Measurements from ENCODE around the gene ULK4.

Gene ULK4

DNA sequence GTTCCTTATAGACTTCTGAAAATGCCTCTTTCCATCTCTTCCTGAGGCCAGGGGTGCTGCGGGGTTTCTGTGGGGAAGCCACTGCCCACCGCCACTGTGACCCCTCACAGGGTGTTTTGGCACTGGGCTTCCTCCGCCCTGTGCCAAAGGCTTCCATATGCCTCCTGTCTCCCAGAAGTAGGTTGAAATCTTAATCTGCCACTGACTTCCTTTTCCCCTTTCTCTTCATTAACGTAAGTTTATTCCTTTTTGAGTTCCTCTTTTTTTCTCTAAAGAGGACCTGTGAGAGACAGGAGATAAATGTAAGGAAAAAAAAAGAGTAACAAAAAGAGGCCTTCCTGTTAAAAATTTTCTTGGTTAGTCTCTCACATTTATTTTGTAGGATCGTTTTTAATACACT is 542.1 kb downstream of the ULK4 start:
- no peak for DNase-seq

DNA sequence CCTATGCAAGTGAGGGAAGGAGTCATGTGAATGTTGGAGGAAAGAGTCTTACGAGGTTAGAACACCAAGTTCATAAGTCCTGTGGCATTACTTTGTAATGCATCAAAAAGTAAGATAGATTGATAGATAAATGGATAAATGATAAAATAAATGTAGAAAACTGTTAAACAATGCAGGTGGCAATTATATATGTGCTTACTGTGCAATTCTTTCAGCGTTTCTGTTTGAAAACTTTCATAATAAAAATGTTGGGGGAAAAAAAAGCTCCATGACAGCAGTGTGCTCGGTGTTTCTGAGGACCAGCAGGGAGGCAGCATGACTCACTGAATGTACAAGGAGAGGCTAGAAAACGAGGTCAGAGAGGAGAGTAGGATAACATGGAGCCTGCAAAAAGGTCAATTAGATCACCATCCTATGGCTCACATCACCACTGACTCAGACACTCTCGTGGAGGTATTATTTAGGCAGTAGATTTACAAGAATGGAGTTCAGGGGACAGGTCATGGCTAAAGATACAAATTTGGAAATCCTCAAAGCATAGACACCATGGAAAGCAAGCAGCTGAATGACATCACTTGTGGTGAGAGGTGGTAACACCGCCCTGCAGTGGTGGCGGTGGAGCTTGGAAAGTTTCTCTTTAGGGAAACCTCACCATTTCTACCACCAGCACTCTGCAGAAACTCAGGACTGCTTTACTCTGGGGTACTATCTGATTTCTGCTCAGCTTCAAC is 542.8 kb downstream of the ULK4 start:
- DNase-seq: peak; percentile 2

DNA sequence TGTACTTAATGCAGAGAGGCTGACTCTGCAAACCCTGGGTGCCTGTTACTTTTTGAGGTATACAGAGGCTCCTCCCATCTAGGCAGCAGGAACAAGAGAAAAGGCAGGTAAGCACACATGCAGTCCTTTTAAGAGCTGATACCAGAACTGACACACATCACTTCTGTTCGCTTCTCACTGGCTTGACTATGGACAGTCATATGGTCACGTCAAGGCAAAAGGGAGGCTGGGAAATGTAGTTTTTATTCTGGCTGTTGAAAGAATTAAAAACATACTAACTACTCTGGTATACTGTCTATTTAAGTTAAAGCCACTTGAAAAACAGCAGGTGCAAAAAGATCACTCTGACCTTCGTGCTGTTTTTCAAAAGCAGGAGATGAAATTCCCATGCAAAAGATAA is 544.3 kb downstream of the ULK4 start:
- DNase-seq: no peak

DNA sequence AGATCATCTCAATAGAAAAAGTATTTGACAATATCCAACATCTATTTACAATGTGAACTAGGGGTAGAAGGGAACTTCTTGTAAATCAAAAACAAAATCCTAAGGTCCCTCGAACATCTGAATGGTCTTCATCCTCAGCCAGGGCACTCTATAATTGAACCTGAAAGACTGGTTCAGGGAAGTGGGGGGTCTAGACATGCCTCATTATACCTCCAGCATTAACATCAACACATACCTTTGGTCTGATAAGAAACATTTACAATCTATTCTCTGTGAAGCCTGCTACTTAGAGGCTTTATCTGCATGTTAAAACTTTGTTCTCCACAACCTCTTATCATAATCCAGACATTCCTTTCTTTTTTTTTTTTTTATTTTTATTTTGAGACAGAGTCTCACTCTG is 550.8 kb downstream of the ULK4 start:
- no peak for DNase-seq

DNA sequence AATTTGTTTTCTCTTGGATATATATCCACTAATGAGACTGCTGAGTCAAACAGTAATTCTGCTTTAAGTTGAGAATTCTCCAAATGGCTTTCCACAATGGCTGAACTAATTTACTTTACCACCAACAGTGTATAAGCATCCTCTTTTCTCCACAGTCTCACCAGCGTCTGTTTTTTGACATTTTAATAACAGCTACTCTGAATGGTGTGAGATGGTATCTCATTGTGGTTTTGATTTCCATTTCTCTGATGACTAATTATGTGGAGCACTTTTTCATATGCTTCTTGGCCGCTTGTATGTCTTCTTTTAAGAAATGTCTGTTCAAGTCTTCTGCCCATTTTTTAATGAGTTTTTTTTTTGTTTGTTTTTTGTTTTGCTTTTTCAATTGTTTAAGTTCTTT is 556.4 kb downstream of the ULK4 start:
- peak; percentile 53 for DNase-seq

DNA sequence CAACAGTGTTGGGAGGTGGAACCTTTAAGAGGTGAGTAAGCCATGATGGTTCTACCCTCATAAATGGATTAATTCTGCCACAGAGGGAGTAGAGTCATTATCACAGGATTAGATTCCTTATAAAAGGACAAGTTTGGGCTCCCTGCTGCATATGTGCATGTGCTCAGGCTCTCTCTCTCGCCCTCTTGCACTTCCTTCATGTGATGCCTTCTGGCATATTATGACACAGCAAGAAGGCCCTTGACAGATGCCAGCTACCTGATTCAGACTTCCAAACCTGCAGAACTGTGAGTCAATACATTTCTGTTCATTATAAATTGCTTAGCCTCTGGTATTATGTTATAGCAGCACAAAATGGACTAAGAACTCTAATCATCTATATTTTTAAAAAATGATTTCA is 557.3 kb downstream of the ULK4 start:
- DNase-seq: peak; percentile 1

DNA sequence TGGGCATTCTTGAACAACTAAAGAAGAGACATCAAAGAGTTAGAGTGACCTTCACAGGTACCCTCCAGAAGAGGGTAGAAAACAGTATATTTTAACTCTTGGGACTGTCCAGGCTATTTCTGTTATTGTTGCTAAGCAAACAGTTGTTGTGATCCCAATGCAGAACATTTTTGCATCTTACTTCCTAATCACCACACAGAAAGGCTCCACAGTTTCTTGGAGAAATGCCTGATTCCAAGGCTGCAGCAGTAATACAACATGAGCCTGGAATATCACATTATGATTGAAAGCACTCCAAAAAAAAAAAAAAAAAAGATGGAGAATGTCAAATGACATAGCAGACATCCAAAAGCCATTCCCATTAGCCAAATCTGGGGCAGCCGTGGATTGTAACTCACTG is 567.0 kb downstream of the ULK4 start:
- DNase-seq: no peak

DNA sequence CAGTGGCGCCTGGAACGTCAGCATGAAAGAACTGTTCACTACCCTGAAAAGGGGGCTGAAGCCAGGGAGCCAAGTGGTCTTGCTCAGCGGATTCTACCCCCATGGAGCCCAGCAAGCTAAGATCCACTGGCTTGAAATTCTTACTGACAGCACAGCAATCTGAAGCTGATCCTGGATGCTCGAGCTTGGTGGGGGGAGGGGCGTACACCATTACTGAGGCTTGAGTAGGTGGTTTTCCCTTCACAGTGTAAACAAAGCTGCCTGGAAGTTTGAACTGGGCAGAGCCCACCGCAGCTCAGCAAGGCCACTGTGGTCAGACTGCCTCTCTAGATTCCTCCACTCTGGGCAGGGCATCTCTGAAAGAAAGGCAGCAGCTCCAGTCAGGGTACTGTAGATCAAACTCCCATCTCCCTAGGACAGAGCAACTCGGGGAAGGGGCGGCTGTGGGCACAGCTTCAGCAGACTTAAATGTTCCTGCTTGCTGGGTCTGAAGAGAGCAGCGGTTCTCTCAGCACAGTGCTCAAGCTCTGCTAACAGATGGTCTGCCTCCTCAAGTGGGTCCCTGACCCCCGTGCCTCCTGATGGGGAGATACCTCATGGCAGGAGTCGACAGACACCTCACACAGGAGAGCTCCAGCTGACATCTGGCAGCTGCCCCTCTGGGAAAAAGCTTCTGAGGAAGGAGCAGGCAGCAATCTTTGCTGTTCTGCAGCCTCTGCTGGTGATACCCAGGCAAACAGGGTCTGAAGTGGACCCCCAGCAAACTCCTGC is 591.0 kb downstream of the ULK4 start:
- peak; percentile 60 for DNase-seq

DNA sequence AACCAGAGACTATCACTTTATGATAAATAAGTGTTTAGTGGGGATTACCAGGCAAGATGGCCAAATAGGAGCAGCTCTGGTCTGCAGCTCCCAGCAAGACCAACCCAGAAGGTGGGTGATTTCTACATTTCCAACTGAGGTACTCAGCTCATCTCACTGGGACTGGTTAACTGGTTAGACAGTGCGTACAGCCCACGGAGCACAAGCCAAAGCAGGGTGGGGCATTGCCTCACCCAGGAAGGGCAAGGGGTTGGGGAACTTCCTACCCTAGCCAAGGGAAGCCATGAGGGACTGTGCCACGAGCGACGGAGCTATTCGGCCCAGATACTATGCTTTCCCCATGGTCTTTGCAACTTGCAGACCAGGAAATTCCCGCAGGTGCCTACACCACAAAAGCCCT is 591.6 kb downstream of the ULK4 start:
- no peak for DNase-seq

DNA sequence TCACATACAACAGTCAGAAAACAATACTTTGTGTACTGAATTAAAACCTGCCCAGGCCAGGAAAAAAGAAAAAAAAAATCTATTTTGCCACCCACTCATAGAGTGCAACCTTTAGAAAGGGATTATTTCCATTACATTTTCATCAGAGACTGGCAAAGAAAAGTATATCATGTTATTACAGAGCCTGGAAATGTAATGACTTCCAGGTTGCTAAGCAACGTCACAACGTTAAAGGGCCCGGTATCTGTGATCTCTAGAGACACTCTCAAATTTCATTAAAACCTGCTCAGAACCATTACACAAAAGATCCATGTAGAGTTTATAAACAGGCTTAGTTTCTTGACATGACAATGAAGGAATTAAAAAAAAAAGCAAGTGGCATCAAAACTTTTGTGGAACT is 592.1 kb downstream of the ULK4 start:
- peak; percentile 51 for DNase-seq

DNA sequence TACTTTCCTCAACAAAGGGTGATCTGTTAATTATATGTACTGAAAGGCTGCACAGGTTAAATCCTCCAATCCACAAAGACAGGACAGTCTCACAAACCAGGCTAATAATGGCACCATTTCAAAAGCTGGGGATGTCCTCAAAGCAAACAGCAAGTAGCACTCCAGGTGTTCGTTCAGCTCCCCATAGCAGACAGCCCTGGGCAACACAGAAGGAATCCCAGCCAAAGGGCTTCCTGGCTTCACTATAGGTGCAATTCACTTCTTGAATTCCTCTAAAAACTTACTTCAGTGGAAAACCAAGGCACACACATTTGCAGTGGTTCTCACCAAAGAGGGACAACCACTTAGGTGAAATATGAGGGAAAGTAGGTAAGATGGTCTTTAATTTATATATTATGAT is 595.9 kb downstream of the ULK4 start:
- DNase-seq: peak; percentile 90

DNA sequence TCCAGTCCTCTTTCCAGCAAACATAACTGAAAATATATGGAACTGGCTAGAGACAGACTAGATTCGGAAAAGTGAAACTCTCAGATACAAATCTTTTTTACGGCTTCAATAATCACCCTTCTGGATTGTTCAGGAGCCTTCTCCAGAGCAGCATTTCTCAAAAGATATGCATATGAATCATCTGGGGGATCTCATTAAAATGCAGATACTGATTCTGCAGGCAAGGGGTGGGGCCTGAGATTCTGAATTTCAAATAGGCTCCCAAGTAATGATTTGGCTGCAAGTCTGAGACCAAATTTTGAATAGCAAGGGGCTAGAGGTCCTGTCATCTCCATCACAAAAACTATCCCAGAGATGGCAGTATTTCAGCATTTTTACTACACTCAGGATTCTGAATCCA is 597.2 kb downstream of the ULK4 start:
- peak; percentile 16 for DNase-seq

DNA sequence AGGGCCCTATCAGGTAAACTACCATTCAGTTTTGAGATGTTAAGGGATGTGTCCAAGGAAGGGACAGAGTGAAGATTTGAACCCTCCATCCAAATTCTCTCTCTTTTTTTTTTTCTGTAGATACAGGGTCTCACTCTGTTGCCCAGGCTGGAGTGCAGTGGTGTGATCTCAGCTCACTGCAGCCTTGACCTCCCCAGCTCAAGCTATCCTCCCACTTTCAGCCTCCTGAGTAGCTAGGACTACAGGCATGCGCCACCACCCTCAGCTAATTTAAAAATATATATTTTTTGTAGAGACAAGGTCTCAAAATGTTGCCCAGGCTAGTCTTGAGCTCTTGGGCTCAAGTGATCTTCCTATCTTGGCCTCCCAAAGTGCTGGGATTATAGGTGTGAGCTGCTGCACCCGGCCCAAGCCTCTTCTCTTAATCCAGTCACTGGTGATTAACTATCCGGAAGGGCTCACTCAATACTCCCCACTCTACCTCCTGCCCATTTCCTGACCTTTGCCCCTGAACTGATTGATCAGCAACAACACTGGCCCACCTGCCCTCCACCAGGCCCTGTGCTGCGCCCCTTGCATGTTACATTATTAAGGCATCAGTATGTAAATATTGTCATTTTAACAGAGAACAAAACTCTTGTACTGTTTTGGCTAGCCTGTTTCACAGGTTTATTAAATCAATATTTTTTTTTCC is 597.9 kb downstream of the ULK4 start:
- peak; percentile 12 for DNase-seq

DNA sequence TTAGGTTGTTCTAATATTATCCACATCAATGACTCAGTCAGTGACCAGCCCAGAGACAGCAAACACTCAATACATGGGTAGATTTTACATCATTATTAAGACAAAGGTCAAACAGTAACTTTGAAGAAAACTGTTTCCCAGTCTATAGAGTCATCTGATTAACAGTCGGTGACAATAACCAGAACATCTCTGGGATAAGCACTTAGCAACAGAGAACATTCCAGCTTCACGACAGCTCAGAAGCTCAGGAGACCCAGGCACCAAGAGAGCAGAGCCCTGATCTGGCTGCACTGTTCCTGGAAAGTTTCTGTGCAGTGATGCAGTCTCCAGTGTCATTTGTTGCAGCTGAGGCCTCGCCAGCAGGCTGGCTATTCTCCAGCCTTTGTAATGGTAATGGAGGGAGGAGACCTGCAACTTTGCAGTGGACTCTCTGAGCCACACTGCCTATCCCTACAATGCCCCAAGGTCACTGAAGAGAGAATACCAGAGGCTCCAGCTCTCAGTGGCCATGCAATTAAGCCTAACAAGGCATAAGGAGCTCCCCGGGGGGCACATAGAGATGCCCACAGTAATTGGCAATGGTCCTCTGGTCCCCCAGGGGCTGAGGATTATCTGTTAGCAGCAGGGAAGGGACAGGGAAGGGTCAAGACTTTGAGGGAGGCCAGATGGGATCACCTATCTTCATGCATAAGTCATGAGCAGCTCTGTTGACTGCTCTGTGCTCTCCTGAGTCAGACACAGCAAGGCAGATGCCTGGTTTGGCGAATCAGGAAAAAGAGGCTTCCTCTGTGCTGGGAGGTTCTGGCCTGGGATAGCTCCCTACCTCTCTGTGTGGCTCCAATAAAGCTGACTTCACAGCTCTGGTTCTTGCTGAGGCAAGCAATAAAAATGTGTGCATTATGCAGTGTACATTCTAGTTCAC is 599.0 kb downstream of the ULK4 start:
- DNase-seq: peak; percentile 91

DNA sequence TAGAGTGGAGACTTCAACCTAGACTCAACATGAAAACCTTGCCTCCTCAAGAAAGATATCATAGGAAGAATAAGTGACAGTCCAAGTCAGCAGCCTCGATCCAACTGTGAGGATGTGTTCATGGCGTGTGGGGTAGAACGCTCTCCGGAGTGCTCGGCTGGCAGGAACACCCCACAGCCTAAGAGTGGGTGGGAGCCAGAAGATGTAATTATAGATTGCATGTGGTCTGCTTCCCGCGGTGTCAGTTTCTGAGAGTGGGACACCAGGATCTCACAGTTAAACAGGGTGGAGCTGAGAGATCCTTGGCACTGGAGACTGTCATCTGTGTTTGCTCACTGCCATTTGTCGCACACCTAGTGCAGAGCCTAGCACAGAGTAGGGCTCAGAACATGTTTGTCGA is 604.6 kb downstream of the ULK4 start:
- peak; percentile 72 for DNase-seq

DNA sequence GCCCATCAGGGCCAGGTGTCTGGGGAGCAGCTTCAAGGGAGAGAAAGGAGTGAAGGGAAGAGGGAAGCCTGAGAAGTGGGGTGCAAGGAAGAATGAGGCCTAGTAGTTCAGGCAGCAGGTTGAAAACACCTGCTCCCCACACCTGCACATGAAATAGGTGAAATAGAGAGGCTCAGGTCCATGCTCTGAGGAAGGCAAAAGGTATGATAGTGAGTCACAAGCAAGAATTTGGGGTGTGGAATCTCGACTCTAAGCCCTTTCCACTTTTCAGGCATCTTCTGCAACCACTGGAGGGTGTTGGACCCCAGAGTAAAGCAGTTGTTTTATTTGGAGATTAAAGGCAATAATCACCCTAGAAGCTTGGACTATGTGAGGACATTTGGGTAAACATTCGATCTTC is 605.1 kb downstream of the ULK4 start:
- DNase-seq: no peak

DNA sequence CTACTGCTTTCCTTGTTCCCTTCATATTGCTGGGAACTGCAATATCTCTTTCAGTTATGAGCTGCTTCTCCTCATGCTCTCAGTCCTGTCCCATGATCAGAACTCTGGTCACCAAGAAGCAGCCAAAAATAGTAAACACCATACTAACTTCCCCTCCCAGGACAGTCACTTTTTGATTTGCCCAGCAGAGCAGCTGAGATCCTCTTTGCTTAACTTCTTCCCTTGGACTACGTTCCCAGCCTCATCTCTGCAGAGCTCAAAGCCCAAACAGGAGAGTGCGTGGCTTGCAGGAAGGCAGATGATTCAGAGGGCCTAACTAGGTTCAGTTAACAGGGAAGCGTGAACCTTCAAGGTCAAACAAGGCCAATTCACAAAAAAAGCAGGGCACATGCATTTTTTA is 609.4 kb downstream of the ULK4 start:
- no peak for DNase-seq

DNA sequence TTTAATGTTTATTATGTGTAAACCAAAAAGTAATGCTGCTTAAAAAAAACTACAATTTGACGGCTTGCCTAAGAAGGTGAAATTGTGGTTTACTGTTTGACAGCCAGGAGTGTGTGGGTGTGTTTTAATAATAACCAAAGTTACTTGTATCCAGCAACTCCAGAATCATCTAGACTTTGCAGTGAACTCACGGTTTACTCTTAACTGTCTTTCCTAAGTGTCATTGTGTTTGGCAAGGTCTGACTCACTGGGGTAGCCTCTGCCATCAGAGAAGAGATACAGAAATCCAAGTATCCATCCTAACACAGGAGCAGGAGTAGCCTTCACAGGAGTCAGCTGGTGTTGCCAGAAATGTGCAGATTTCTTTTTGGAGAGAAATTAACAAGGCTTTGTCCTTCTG is 611.5 kb downstream of the ULK4 start:
- no peak for DNase-seq

DNA sequence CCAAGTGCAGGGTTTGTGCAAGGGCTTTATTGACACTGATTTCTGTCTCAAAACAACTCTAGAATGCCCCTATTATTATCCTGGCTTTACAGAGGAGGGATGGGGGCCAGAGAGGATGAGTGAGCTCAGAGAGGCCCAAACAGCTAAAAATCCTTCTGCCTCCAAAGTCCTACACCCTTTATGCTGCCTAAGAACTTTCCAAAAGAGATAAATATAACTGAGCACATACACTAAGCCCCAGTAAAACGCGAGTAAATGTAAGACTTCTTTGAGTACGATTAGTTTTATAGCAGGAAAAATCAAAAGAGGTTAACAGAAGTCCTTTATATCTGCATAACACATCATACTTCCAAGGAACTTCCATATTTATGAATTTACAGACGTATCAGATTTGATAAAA is 613.5 kb downstream of the ULK4 start:
- no peak for DNase-seq

DNA sequence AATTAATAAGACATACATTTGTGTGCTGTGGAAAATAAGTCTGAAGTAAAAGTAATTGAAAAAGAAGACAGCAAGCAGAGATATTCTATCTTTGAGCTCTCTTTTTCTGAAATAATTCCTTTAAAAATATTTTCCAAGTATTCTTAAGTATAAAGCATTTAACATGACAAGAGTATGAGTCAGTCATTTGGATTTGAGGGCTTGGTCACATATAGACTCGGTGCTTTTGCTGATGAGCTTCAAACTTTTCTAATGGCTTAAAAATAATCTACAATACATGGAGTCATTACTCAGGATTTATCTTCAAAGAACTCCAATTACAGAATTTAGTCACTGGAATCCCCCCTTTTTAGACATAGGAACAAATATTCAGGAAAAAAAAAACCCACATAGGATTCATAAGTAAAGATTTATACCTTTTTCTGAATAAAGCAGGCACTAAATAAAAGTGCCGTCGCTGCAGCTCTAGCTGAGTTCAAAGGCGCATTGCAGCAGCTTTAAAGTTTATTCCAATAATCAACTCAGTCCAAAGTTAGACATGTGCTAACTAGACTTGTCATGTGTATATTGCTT is 615.1 kb downstream of the ULK4 start:
- no peak for DNase-seq

DNA sequence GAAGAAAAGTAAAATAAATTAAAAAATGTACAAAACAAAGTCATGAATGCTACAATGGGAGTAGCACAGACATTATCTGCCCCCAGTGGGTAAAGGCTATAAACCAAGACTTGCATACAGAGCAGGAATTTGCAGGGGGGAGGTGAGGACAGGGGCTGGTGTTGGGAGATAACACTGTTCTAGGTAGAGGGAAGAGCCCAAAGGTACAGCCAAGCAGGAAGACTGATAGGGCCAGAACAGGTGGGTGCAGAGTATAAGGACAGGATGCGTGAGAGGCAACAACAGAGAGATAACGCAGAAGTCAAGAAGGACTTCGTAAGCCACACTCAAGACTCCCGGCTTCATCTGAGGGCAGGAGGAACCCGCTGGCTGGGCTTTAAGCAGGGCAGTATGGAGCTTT is 616.1 kb downstream of the ULK4 start:
- DNase-seq: no peak

DNA sequence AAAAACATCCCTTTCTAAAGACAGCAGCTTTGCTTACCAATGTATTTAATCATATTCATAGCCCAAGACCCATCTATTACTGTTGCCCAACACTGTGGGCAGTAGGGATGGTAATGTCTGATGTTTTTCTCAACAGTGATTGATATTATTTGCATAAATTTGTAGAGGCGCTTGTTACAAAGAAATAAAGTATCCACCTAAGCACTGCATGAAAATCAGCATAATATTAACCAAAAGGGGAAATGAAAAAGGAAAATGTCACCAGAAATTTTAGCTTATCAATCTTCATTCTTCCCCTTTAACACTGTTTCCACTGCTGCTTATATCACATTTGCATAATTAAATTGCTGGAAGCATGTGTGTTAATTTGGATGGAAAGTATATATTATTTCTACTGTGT is 622.1 kb downstream of the ULK4 start:
- no peak for DNase-seq

DNA sequence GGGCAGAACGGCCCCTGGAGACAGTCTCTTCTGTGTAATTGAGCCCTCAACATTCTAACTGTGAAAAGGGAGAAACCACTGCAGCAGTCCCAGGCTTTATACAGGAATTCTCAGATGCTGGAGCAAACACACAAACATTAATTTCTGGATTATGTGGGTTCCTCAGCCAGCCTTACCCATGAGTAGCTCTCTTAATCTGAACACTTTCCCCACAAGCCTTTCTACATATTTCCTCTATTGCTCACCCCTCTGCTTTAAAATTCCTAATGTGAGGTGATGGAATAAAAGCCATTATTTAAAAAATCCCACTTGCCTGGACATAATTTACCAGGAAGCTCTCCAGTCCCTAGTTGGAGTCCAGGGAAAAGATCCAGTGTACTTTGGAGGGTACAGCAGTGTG is 623.6 kb downstream of the ULK4 start:
- no peak for DNase-seq

Measured in NCI-H69 (cell line).